A549 (cell line): ENCODE measurements around the gene CALML5. TPM values are rescaled to one million over a fixed set of nuclear protein-coding genes. Genes with fewer than 3 reads are reported as not detected.

Experiments used
- ATAC-seq, 2 experiments: fragments of 200-7000 bp in 1 of 2; fragments of >200 bp in 1 of 2; cut with Nextera tagmentation in 1 of 2; cut with Tn5 transposase in 1 of 2; 3 replicates each; pipeline versions ENCODE4 v1.8.0 to v1.9.1; 2018 to 2020; ENCODE audit warnings: mild to moderate bottlenecking in 1 of 2, moderate library complexity in 1 of 2
- CTCF ChIA-PET: fragments of 300-600 bp; sonication (Branson Sonifier 250); formaldehyde crosslinking; extraction: SDS; loops from one replicate; lab custom pipeline; 2021; ENCODE audit warnings: antibody characterized with exemption, inconsistent platforms; lab: Yijun Ruan, JAX
- POLR2A ChIA-PET: fragments of 350-600 bp; formaldehyde crosslinking; extraction: SDS; loops from one replicate; lab custom pipeline; 2021; ENCODE audit warnings: antibody characterized with exemption, inconsistent platforms; lab: Yijun Ruan, JAX
- DNase-seq, 2 experiments: peaks; one replicate each; pipeline versions ENCODE4 v3.0.0 to v3.0.0-alpha.2; 2011 to 2016; ENCODE audit warnings: low read depth in 1 of 2, low spot score in 1 of 2
- FAIRE-seq: peaks from 2 replicates; lab custom pipeline; 2011; peaks lifted over from hg19 to GRCh38; lab: Jason Lieb, UNC
- H3K27ac ChIP-seq, 2 experiments: fragments of >200 bp; sonication (Bioruptor Twin); formaldehyde crosslinking; 3 replicates each; pipeline ENCODE4 v1.5.1; 2016 to 2017
- H3K4me1 ChIP-seq: fragments of >200 bp; sonication (Bioruptor Twin); formaldehyde crosslinking; 3 replicates; pipeline ENCODE4 v1.6.1; 2016
- H3K4me2 ChIP-seq: fragments of >200 bp; sonication (Bioruptor Twin); formaldehyde crosslinking; 3 replicates; pipeline ENCODE4 v1.6.1; 2016
- H3K4me3 ChIP-seq: fragments of >200 bp; sonication (Bioruptor Twin); formaldehyde crosslinking; 3 replicates; pipeline ENCODE4 v1.5.1; 2016
- H3K9me3 ChIP-seq: fragments of >200 bp; sonication (Bioruptor Twin); formaldehyde crosslinking; 3 replicates; pipeline ENCODE4 v1.6.1; 2016
- CBX8 ChIP-seq: fragments of 200-600 bp; sonication (generic); IDR thresholded peaks from 2 replicates; pipeline ENCODE4 v1.6.1; 2016
- EP300 ChIP-seq, 2 experiments: fragments of >200 bp; sonication (Bioruptor Twin); formaldehyde crosslinking; IDR thresholded peaks; 2 replicates in 1 of 2; 3 replicates in 1 of 2; pipeline ENCODE4 v1.6.1; 2016 to 2017
- HDAC2 ChIP-seq: fragments of 200-600 bp; sonication (generic); IDR thresholded peaks from 2 replicates; pipeline ENCODE4 v1.6.1; 2016
- HOXB13 ChIP-seq: fragments of 250-450 bp; sonication (Bioruptor Pico); IDR thresholded peaks from 2 replicates; pipeline ENCODE4 v1.5.0; 2020; ENCODE audit warnings: low read depth, mild to moderate bottlenecking, moderate library complexity
- HOXB5 ChIP-seq: fragments of 250-450 bp; sonication (Bioruptor Pico); IDR thresholded peaks from 2 replicates; pipeline ENCODE4 v1.5.0; 2020; ENCODE audit warnings: mild to moderate bottlenecking, moderate library complexity
- JUNB ChIP-seq: fragments of >200 bp; sonication (Bioruptor Twin); formaldehyde crosslinking; IDR thresholded peaks from 2 replicates; pipeline ENCODE4 v1.6.1; 2016
- KDM1A ChIP-seq: fragments of 200-600 bp; sonication (generic); IDR thresholded peaks from 2 replicates; pipeline ENCODE4 v1.6.1; 2016; ENCODE audit warnings: low read depth, mild to moderate bottlenecking
- MAZ ChIP-seq: fragments of 150-350 bp; IDR thresholded peaks from 2 replicates; pipeline ENCODE4 v1.6.1; 2014; ENCODE audit warnings: antibody characterized with exemption, low read depth, low read length, borderline replicate concordance
- NPAS2 ChIP-seq: fragments of 250-450 bp; sonication (Bioruptor Pico); IDR thresholded peaks from 2 replicates; pipeline ENCODE4 v1.8.0; 2022; ENCODE audit warnings: mild to moderate bottlenecking, moderate library complexity, borderline replicate concordance
- PBX3 ChIP-seq: IDR thresholded peaks from 2 replicates; pipeline ENCODE4 v1.6.1; 2012
- POLR2AphosphoS2 ChIP-seq: conservative IDR thresholded peaks from 2 replicates; pipeline ENCODE4 v1.6.1; 2012; ENCODE audit warnings: low read length, improper control_type of control experiment, inconsistent platforms
- RARB ChIP-seq: fragments of 250-450 bp; sonication (Bioruptor Pico); IDR thresholded peaks from 2 replicates; pipeline ENCODE4 v1.8.0; 2021; ENCODE audit warnings: mild to moderate bottlenecking, moderate library complexity
- RFX5 ChIP-seq: fragments of 450-650 bp; IDR thresholded peaks from 2 replicates; pipeline ENCODE4 v1.7.1; 2014; ENCODE audit warnings: antibody characterized with exemption, mild to moderate bottlenecking, moderate library complexity
- SMC3 ChIP-seq: fragments of >200 bp; sonication (Bioruptor Twin); formaldehyde crosslinking; IDR thresholded peaks from 3 replicates; pipeline ENCODE4 v1.6.1; 2018; ENCODE audit warnings: inconsistent platforms
- SREBF2 ChIP-seq: fragments of 450-650 bp; IDR thresholded peaks from 2 replicates; pipeline ENCODE4 v1.6.1; 2014; ENCODE audit warnings: mild to moderate bottlenecking, moderate library complexity
- TFCP2L1 ChIP-seq: fragments of 250-450 bp; sonication (Bioruptor Pico); IDR thresholded peaks from 2 replicates; pipeline ENCODE4 v1.5.0; 2021; ENCODE audit warnings: mild to moderate bottlenecking
- ZSCAN20 ChIP-seq: fragments of 250-450 bp; sonication (Bioruptor Pico); IDR thresholded peaks from 2 replicates; pipeline ENCODE4 v1.8.0; 2022; ENCODE audit warnings: mild to moderate bottlenecking, moderate library complexity
- WGBS: methylation state at CpG from one replicate; pipeline ENCODE4 v1.1.6; 2017; ENCODE audit errors: missing lambda C conversion rate; 5-methylcytosine and 5-hydroxymethylcytosine counted together
- polyA plus RNA-seq, 4 experiments: library from polyadenylated mRNA; depleted of rRNA in 3 of 4; stranded (reverse); fragments of >200 nt; fragmentation: RNase III in 1 of 4; extraction: RNeasy Plus Mini Kit Qiagen cat#74134 plus additional on column Dnase treatment in 1 of 4; gene quantifications; 2 replicates in 3 of 4; 3 replicates in 1 of 4; pipeline ENCODE4 v1.2.3, GENCODE V29; 2011 to 2017
- TF ChIP-seq, protein P1 (sequence below): fragments of 200-600 bp; sonication (generic); IDR thresholded peaks from 2 replicates; pipeline ENCODE4 v1.6.1; 2016; ENCODE audit warnings: antibody characterized with exemption, mild to moderate bottlenecking, moderate library complexity
- TF ChIP-seq, protein P2 (sequence below): fragments of 150-350 bp; IDR thresholded peaks from 2 replicates; pipeline ENCODE4 v1.6.1; 2014; ENCODE audit warnings: low read depth, mild to moderate bottlenecking, low read length
- TF ChIP-seq, protein P3 (sequence below): IDR thresholded peaks from 2 replicates; pipeline ENCODE4 v1.6.1; 2012; ENCODE audit warnings: low read depth, borderline replicate concordance
- TF ChIP-seq, protein P4 (sequence below): fragments of >200 bp; sonication (Bioruptor Twin); formaldehyde crosslinking; IDR thresholded peaks from 3 replicates; pipeline ENCODE4 v1.5.1; 2016

The CALML5 gene
- polyA plus RNA-seq, 2 of the 4 experiments (the other 2 are of a cell fraction), result not detected

GRCh38 chr10:5478694-5479305, 20.6 kb downstream of the CALML5 start:
- ATAC-seq (no peak), DNase-seq (no peak)
- Histone ChIP-seq H3K4me1 (peaks cover 3% of the 10 kb centered on the region; the same call in 1 of the 3 replicates), H3K27ac (no peak overlapping the region), H3K9me3 (no peaks in the 10 kb centered on the region), H3K4me3 (no peak overlapping the region)
- CTCF ChIA-PET, result interaction anchor here (0.9 to 1.8 kb wide), 2 partner anchors 27 to 144 kb away, joined by 4 to 8 read pairs; no protein-coding TSS in a partner anchor
- WGBS, result 86% methylated on average over 18 of the region's 18 CpGs
- no peak for TF ChIP-seq HDAC2
- no peak for TF ChIP-seq HOXB5 (CRISPR knock-in tag)
- no peak for TF ChIP-seq KDM1A
- no peak for TF ChIP-seq SMC3
- TF ChIP-seq NPAS2 (CRISPR knock-in tag), result no peak
- TF ChIP-seq, protein P1, sequence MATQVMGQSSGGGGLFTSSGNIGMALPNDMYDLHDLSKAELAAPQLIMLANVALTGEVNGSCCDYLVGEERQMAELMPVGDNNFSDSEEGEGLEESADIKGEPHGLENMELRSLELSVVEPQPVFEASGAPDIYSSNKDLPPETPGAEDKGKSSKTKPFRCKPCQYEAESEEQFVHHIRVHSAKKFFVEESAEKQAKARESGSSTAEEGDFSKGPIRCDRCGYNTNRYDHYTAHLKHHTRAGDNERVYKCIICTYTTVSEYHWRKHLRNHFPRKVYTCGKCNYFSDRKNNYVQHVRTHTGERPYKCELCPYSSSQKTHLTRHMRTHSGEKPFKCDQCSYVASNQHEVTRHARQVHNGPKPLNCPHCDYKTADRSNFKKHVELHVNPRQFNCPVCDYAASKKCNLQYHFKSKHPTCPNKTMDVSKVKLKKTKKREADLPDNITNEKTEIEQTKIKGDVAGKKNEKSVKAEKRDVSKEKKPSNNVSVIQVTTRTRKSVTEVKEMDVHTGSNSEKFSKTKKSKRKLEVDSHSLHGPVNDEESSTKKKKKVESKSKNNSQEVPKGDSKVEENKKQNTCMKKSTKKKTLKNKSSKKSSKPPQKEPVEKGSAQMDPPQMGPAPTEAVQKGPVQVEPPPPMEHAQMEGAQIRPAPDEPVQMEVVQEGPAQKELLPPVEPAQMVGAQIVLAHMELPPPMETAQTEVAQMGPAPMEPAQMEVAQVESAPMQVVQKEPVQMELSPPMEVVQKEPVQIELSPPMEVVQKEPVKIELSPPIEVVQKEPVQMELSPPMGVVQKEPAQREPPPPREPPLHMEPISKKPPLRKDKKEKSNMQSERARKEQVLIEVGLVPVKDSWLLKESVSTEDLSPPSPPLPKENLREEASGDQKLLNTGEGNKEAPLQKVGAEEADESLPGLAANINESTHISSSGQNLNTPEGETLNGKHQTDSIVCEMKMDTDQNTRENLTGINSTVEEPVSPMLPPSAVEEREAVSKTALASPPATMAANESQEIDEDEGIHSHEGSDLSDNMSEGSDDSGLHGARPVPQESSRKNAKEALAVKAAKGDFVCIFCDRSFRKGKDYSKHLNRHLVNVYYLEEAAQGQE, result no peak
- TF ChIP-seq, protein P2, sequence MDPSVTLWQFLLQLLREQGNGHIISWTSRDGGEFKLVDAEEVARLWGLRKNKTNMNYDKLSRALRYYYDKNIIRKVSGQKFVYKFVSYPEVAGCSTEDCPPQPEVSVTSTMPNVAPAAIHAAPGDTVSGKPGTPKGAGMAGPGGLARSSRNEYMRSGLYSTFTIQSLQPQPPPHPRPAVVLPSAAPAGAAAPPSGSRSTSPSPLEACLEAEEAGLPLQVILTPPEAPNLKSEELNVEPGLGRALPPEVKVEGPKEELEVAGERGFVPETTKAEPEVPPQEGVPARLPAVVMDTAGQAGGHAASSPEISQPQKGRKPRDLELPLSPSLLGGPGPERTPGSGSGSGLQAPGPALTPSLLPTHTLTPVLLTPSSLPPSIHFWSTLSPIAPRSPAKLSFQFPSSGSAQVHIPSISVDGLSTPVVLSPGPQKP, result no peak
- no peak for TF ChIP-seq CBX8
- TF ChIP-seq, protein P3, sequence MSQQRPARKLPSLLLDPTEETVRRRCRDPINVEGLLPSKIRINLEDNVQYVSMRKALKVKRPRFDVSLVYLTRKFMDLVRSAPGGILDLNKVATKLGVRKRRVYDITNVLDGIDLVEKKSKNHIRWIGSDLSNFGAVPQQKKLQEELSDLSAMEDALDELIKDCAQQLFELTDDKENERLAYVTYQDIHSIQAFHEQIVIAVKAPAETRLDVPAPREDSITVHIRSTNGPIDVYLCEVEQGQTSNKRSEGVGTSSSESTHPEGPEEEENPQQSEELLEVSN, result no peak
- no peak for TF ChIP-seq RARB (CRISPR knock-in tag)
- no peak for TF ChIP-seq EP300 (IDR thresholded peaks at IDR 0.05)
- no peak for TF ChIP-seq RFX5
- TF ChIP-seq, all 56 proteins: peak for 0
- POLR2A ChIA-PET, result no interaction called here
- FAIRE-seq, result no peak
- no peak overlapping the region for H3K4me2 ChIP-seq

- H3K4me2 ChIP-seq, result no peak overlapping the region
- POLR2A ChIA-PET, result no interaction called here
- 79% methylated on average over 8 of the region's 11 CpGs for WGBS
- FAIRE-seq (no peak), DNase-seq (no peak), ATAC-seq (no peak)
- CTCF ChIA-PET, result interaction anchor here (0.9 to 1.8 kb wide), 3 partner anchors 26 to 145 kb away, joined by 3 to 8 read pairs (median 4); no protein-coding TSS in a partner anchor
- peaks cover 3% of the 10 kb centered on the region; the same call in 1 of the 3 replicates for H3K4me1 ChIP-seq
- no peak overlapping the region for H3K27ac ChIP-seq
- H3K4me3 ChIP-seq, result no peak overlapping the region
- no peaks in the 10 kb centered on the region for H3K9me3 ChIP-seq
- TF ChIP-seq JUNB (no peak), POLR2AphosphoS2 (no peak), HOXB13 (no peak), SREBF2 (no peak), CBX8 (no peak), TFCP2L1 (no peak), MAZ (no peak), PBX3 (no peak), KDM1A (no peak), ZSCAN20 (CRISPR knock-in tag) (no peak)
- TF ChIP-seq, protein P3, result no peak
- TF ChIP-seq, protein P1, result no peak
- TF ChIP-seq, protein P4, sequence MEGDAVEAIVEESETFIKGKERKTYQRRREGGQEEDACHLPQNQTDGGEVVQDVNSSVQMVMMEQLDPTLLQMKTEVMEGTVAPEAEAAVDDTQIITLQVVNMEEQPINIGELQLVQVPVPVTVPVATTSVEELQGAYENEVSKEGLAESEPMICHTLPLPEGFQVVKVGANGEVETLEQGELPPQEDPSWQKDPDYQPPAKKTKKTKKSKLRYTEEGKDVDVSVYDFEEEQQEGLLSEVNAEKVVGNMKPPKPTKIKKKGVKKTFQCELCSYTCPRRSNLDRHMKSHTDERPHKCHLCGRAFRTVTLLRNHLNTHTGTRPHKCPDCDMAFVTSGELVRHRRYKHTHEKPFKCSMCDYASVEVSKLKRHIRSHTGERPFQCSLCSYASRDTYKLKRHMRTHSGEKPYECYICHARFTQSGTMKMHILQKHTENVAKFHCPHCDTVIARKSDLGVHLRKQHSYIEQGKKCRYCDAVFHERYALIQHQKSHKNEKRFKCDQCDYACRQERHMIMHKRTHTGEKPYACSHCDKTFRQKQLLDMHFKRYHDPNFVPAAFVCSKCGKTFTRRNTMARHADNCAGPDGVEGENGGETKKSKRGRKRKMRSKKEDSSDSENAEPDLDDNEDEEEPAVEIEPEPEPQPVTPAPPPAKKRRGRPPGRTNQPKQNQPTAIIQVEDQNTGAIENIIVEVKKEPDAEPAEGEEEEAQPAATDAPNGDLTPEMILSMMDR, result no peak
Observed at GRCh38 chr10:5477948-5478693, 21.2 kb downstream of the CALML5 start.
